Activated naive CD8-positive, alpha-beta T cell (primary cell): Measurements from ENCODE around the gene ACOXL.
"Not testable (repeated sequence)": the region's sequence is repeated elsewhere in the genome, so short reads cannot be mapped to it uniquely, and the experiment has no call there.

Experiments
- H3K27ac Mint-ChIP-seq: one replicate; pipeline ENCODE4 v1.8.0; 2021; ENCODE audit warnings: mixed read lengths
- H3K27me3 Mint-ChIP-seq: one replicate; pipeline ENCODE4 v1.8.0; 2021; ENCODE audit warnings: mixed read lengths
- H3K36me3 Mint-ChIP-seq: one replicate; pipeline ENCODE4 v1.8.0; 2021; ENCODE audit warnings: mixed read lengths
- H3K4me1 Mint-ChIP-seq: one replicate; pipeline ENCODE4 v1.8.0; 2021; ENCODE audit warnings: low read depth, mixed read lengths
- H3K4me3 Mint-ChIP-seq: one replicate; pipeline ENCODE4 v1.8.0; 2021; ENCODE audit warnings: mild to moderate bottlenecking, mixed read lengths
- H3K9me3 Mint-ChIP-seq: one replicate; pipeline ENCODE4 v1.8.0; 2021; ENCODE audit warnings: low read depth, mixed read lengths

ACOXL gene

GRCh38 chr2:110853516-110853915 is 121.1 kb downstream of the ACOXL start:
- H3K27ac Mint-ChIP-seq: peak overlapping the region; percentile 43
- H3K36me3 Mint-ChIP-seq: peaks cover 3% of the 10 kb centered on the region
- H3K4me3 Mint-ChIP-seq: no peak overlapping the region
- H3K9me3 Mint-ChIP-seq: no peaks in the 10 kb centered on the region
- H3K27me3 Mint-ChIP-seq: no peaks in the 10 kb centered on the region
- peaks cover 77% of the 10 kb centered on the region for H3K4me1 Mint-ChIP-seq

GRCh38 chr2:110853948-110854347 is 121.6 kb downstream of the ACOXL start:
- Mint-ChIP-seq H3K36me3 (peaks cover 3% of the 10 kb centered on the region), H3K4me1 (peaks cover 78% of the 10 kb centered on the region), H3K4me3 (no peak overlapping the region), H3K27ac (peak overlapping the region; percentile 65), H3K27me3 (no peaks in the 10 kb centered on the region), H3K9me3 (no peaks in the 10 kb centered on the region)

- H3K27ac Mint-ChIP-seq: peak overlapping the region; percentile 75
- peaks cover 5% of the 10 kb centered on the region for H3K36me3 Mint-ChIP-seq
- H3K4me3 Mint-ChIP-seq: no peak overlapping the region
- no peaks in the 10 kb centered on the region for H3K27me3 Mint-ChIP-seq
- H3K9me3 Mint-ChIP-seq: no peaks in the 10 kb centered on the region
- peaks cover 81% of the 10 kb centered on the region for H3K4me1 Mint-ChIP-seq
These were observed 122.1 kb downstream of the ACOXL start for GRCh38 chr2:110854355-110855081.

- not testable (repeated sequence) for H3K27me3 Mint-ChIP-seq, H3K27ac Mint-ChIP-seq, H3K4me3 Mint-ChIP-seq, H3K9me3 Mint-ChIP-seq, H3K36me3 Mint-ChIP-seq
- peaks cover 85% of the 10 kb centered on the region for H3K4me1 Mint-ChIP-seq
These were observed 123.5 kb downstream of the ACOXL start for GRCh38 chr2:110855841-110856240.

GRCh38 chr2:110858135-110858725 is 125.9 kb downstream of the ACOXL start:
- H3K9me3 Mint-ChIP-seq: no peaks in the 10 kb centered on the region
- H3K4me3 Mint-ChIP-seq: peak overlapping the region; percentile 86
- H3K4me1 Mint-ChIP-seq: peaks cover 70% of the 10 kb centered on the region
- peaks cover 2% of the 10 kb centered on the region for H3K36me3 Mint-ChIP-seq
- H3K27ac Mint-ChIP-seq: peak overlapping the region; percentile 97
- no peaks in the 10 kb centered on the region for H3K27me3 Mint-ChIP-seq

GRCh38 chr2:110858993-110859701 is 126.8 kb downstream of the ACOXL start:
- Mint-ChIP-seq H3K27me3 (no peaks in the 10 kb centered on the region), H3K4me3 (peak overlapping the region; percentile 86), H3K36me3 (peaks cover 2% of the 10 kb centered on the region), H3K27ac (peak overlapping the region; percentile 97), H3K4me1 (peaks cover 65% of the 10 kb centered on the region), H3K9me3 (no peaks in the 10 kb centered on the region)

GRCh38 chr2:110860630-110861029 is 128.3 kb downstream of the ACOXL start:
- Mint-ChIP-seq H3K4me3 (peak overlapping the region; percentile 54), H3K9me3 (no peaks in the 10 kb centered on the region), H3K27me3 (no peaks in the 10 kb centered on the region), H3K27ac (peak overlapping the region; percentile 97), H3K36me3 (peaks cover 2% of the 10 kb centered on the region), H3K4me1 (peaks cover 68% of the 10 kb centered on the region)

- Mint-ChIP-seq H3K27ac (no peak overlapping the region), H3K4me1 (peaks cover 76% of the 10 kb centered on the region), H3K9me3 (no peaks in the 10 kb centered on the region), H3K36me3 (peaks cover 2% of the 10 kb centered on the region), H3K4me3 (no peak overlapping the region), H3K27me3 (no peaks in the 10 kb centered on the region)
These were observed 129.4 kb downstream of the ACOXL start for GRCh38 chr2:110861616-110862260.

GRCh38 chr2:110863726-110864125 is 131.4 kb downstream of the ACOXL start:
- no peak overlapping the region for H3K4me3 Mint-ChIP-seq
- no peak overlapping the region for H3K27ac Mint-ChIP-seq
- no peaks in the 10 kb centered on the region for H3K9me3 Mint-ChIP-seq
- peaks cover 68% of the 10 kb centered on the region for H3K4me1 Mint-ChIP-seq
- H3K27me3 Mint-ChIP-seq: peaks cover 1% of the 10 kb centered on the region
- H3K36me3 Mint-ChIP-seq: peaks cover 2% of the 10 kb centered on the region

GRCh38 chr2:110864176-110864575 is 131.8 kb downstream of the ACOXL start:
- H3K27me3 Mint-ChIP-seq: peaks cover 1% of the 10 kb centered on the region
- H3K36me3 Mint-ChIP-seq: peaks cover 2% of the 10 kb centered on the region
- H3K4me1 Mint-ChIP-seq: peaks cover 64% of the 10 kb centered on the region
- H3K27ac Mint-ChIP-seq: no peak overlapping the region
- H3K4me3 Mint-ChIP-seq: no peak overlapping the region
- no peaks in the 10 kb centered on the region for H3K9me3 Mint-ChIP-seq

GRCh38 chr2:110864731-110865130 is 132.4 kb downstream of the ACOXL start:
- H3K4me1 Mint-ChIP-seq: peaks cover 58% of the 10 kb centered on the region
- H3K36me3 Mint-ChIP-seq: no peaks in the 10 kb centered on the region
- H3K4me3 Mint-ChIP-seq: no peak overlapping the region
- H3K9me3 Mint-ChIP-seq: no peaks in the 10 kb centered on the region
- H3K27me3 Mint-ChIP-seq: peaks cover 1% of the 10 kb centered on the region
- H3K27ac Mint-ChIP-seq: peak overlapping the region; percentile 77

GRCh38 chr2:110865188-110865587 is 132.8 kb downstream of the ACOXL start:
- H3K36me3 Mint-ChIP-seq: no peaks in the 10 kb centered on the region
- H3K4me3 Mint-ChIP-seq: peak overlapping the region; percentile 34
- peaks cover 54% of the 10 kb centered on the region for H3K4me1 Mint-ChIP-seq
- H3K27me3 Mint-ChIP-seq: peaks cover 1% of the 10 kb centered on the region
- H3K9me3 Mint-ChIP-seq: no peaks in the 10 kb centered on the region
- peak overlapping the region; percentile 77 for H3K27ac Mint-ChIP-seq

GRCh38 chr2:110866045-110866444 is 133.7 kb downstream of the ACOXL start:
- H3K27me3 Mint-ChIP-seq: peaks cover 1% of the 10 kb centered on the region
- H3K36me3 Mint-ChIP-seq: no peaks in the 10 kb centered on the region
- H3K4me1 Mint-ChIP-seq: peaks cover 50% of the 10 kb centered on the region
- H3K27ac Mint-ChIP-seq: peak overlapping the region; percentile 83
- H3K4me3 Mint-ChIP-seq: peak overlapping the region; percentile 34
- H3K9me3 Mint-ChIP-seq: no peaks in the 10 kb centered on the region

GRCh38 chr2:110866466-110866865 is 134.1 kb downstream of the ACOXL start:
- H3K27me3 Mint-ChIP-seq: peaks cover 1% of the 10 kb centered on the region
- no peaks in the 10 kb centered on the region for H3K36me3 Mint-ChIP-seq
- H3K4me1 Mint-ChIP-seq: peaks cover 50% of the 10 kb centered on the region
- H3K9me3 Mint-ChIP-seq: no peaks in the 10 kb centered on the region
- H3K27ac Mint-ChIP-seq: peak overlapping the region; percentile 83
- H3K4me3 Mint-ChIP-seq: peak overlapping the region; percentile 37

- H3K9me3 Mint-ChIP-seq: no peaks in the 10 kb centered on the region
- H3K4me1 Mint-ChIP-seq: peaks cover 52% of the 10 kb centered on the region
- no peaks in the 10 kb centered on the region for H3K36me3 Mint-ChIP-seq
- peak overlapping the region; percentile 23 for H3K27ac Mint-ChIP-seq
- H3K27me3 Mint-ChIP-seq: peaks cover 1% of the 10 kb centered on the region
- H3K4me3 Mint-ChIP-seq: no peak overlapping the region
These were observed 134.7 kb downstream of the ACOXL start for GRCh38 chr2:110867078-110867477.
